Measurements from ENCODE around the gene EMP1. TPM values are rescaled to one million over a fixed set of nuclear protein-coding genes. Genes with fewer than 3 reads are reported as not detected.

EMP1 gene
- total RNA-seq, 1 experiment from 2014 or later = 18.6 TPM

GRCh38 chr12:13194401-13195110 lies 2.0 kb upstream of the EMP1 start:
- Histone ChIP-seq H3K27me3 (ENCODE audit: control insufficient read depth, insufficient read depth, low read length) (no peaks in the 10 kb centered on the region), H3K9me3 (ENCODE audit: control insufficient read depth, insufficient read depth, low read depth, low read length) (no peaks in the 10 kb centered on the region), H3K27ac (ENCODE audit: low read length) (no peak overlapping the region), H3K4me3 (ENCODE audit: low read depth in 2 of 2, low read length in 2 of 2) (no peak overlapping the region), H3K36me3 (ENCODE audit: control insufficient read depth, insufficient read depth, low read length) (no peaks in the 10 kb centered on the region), H3K4me1 (ENCODE audit: control insufficient read depth, insufficient read depth, low read length) (peaks cover 9% of the 10 kb centered on the region)
- POLR2A ChIA-PET = no interaction called here
- BruUV-seq (replicated peaks) = no TSS peak
- intact Hi-C loops (cut with micrococcal nuclease; ENCODE audit: unreplicated experiment) = no loop called here
- DNase-seq (ENCODE audit: low read depth, low spot score) = no peak
- CTCF ChIA-PET = no interaction called here
- ATAC-seq = no peak
- TF ChIP-seq CTCF (IDR thresholded peaks at IDR 0.05) = no peak
- no peak for TF ChIP-seq SIN3A (IDR thresholded peaks at IDR 0.05; ENCODE audit: borderline replicate concordance, insufficient read depth, low read depth, low read length)
- TF ChIP-seq TCF7L2 (IDR thresholded peaks at IDR 0.05; ENCODE audit: low read depth, low read length) = no peak
- TF ChIP-seq POLR2AphosphoS5 (IDR thresholded peaks at IDR 0.05; ENCODE audit: low read depth, low read length) = no peak
- TF ChIP-seq REST (IDR thresholded peaks at IDR 0.05; ENCODE audit: insufficient read depth in 1 of 2, low read depth in 2 of 2, low read length in 1 of 2) = no peak
- in situ Hi-C loops (cut with HindIII; ENCODE audit: low pct_unique_long_range_greater_than_20kb, low sequenced_read_pairs) = no loop called here

- intact Hi-C loops (cut with micrococcal nuclease; ENCODE audit: unreplicated experiment) = no loop called here
- in situ Hi-C loops (cut with HindIII; ENCODE audit: low pct_unique_long_range_greater_than_20kb, low sequenced_read_pairs) = no loop called here
- POLR2A ChIA-PET = no interaction called here
These were observed 1.3 kb upstream of the EMP1 start for GRCh38 chr12:13195250-13195649.

More at GRCh38 chr12:13195250-13195649, 1.3 kb upstream of the EMP1 start:
- no peak for TF ChIP-seq TCF7L2 (IDR thresholded peaks at IDR 0.05; ENCODE audit: low read depth, low read length)
- no peak for TF ChIP-seq REST (IDR thresholded peaks at IDR 0.05; ENCODE audit: insufficient read depth in 1 of 2, low read depth in 2 of 2, low read length in 1 of 2)
- TF ChIP-seq SIN3A (IDR thresholded peaks at IDR 0.05; ENCODE audit: borderline replicate concordance, insufficient read depth, low read depth, low read length) = no peak
- no peak for TF ChIP-seq CTCF (IDR thresholded peaks at IDR 0.05)
- no peak for TF ChIP-seq POLR2AphosphoS5 (IDR thresholded peaks at IDR 0.05; ENCODE audit: low read depth, low read length)
- H3K27ac ChIP-seq (ENCODE audit: low read length) = no peak overlapping the region
- ATAC-seq = no peak
- H3K4me3 ChIP-seq (ENCODE audit: low read depth in 2 of 2, low read length in 2 of 2) = no peak overlapping the region
- H3K9me3 ChIP-seq (ENCODE audit: control insufficient read depth, insufficient read depth, low read depth, low read length) = no peaks in the 10 kb centered on the region
- no peaks in the 10 kb centered on the region for H3K36me3 ChIP-seq (ENCODE audit: control insufficient read depth, insufficient read depth, low read length)
- DNase-seq (ENCODE audit: low read depth, low spot score) = no peak
- no peaks in the 10 kb centered on the region for H3K27me3 ChIP-seq (ENCODE audit: control insufficient read depth, insufficient read depth, low read length)
- BruUV-seq (replicated peaks) = no TSS peak
- CTCF ChIA-PET = no interaction called here
- peaks cover 9% of the 10 kb centered on the region for H3K4me1 ChIP-seq (ENCODE audit: control insufficient read depth, insufficient read depth, low read length)
